Stimulated activated CD8-positive, alpha-beta memory T cell treated with anti-CD3 and anti-CD28 coated beads, Interleukin-7, amount 100 ng/mL, for 4 hours (primary cell): ENCODE results near the gene SLC39A11.
"Not testable (repeated sequence)": the region's sequence is repeated elsewhere in the genome, so short reads cannot be mapped to it uniquely, and the experiment has no call there.

Experiments used
- DNase-seq, 2 donors: peaks; one replicate each; pipeline ENCODE4 v3.0.0-alpha.2; 2020; ENCODE audit warnings: low read depth in 2 of 2

The SLC39A11 gene

GRCh38 chr17:73107191-73107590 lies 14.7 kb upstream of the SLC39A11 start:
- DNase-seq = no peak

- DNase-seq = no peak
Observed at GRCh38 chr17:73105431-73105830, 12.9 kb upstream of the SLC39A11 start.

GRCh38 chr17:73104450-73104849 lies 12.0 kb upstream of the SLC39A11 start:
- DNase-seq = no peak

GRCh38 chr17:73103641-73104335 lies 11.3 kb upstream of the SLC39A11 start:
- DNase-seq = no peak

- no peak for DNase-seq
Observed at GRCh38 chr17:73101031-73101430, 8.5 kb upstream of the SLC39A11 start.

GRCh38 chr17:73100363-73100762 lies 7.9 kb upstream of the SLC39A11 start:
- no peak for DNase-seq

- no peak for DNase-seq
Observed at GRCh38 chr17:73099511-73099910, 7.0 kb upstream of the SLC39A11 start.

GRCh38 chr17:73098919-73099318 lies 6.4 kb upstream of the SLC39A11 start:
- no peak for DNase-seq

GRCh38 chr17:73097973-73098765 lies 5.7 kb upstream of the SLC39A11 start:
- DNase-seq = not testable (repeated sequence)

- no peak for DNase-seq
Observed at GRCh38 chr17:73096866-73097265, 4.4 kb upstream of the SLC39A11 start.

- DNase-seq = no peak
Observed at GRCh38 chr17:73096211-73096610, 3.7 kb upstream of the SLC39A11 start.

- no peak for DNase-seq
Observed at GRCh38 chr17:73093286-73093685, 798 bp upstream of the SLC39A11 start.

GRCh38 chr17:73091770-73092522 lies 542 bp downstream of the SLC39A11 start:
- no peak for DNase-seq

GRCh38 chr17:73091410-73091769 lies 1.1 kb downstream of the SLC39A11 start:
- no peak for DNase-seq

GRCh38 chr17:73090396-73091202 lies 1.9 kb downstream of the SLC39A11 start:
- DNase-seq = no peak

GRCh38 chr17:73089322-73090317 lies 2.9 kb downstream of the SLC39A11 start:
- DNase-seq = no peak

GRCh38 chr17:73088561-73088960 lies 3.9 kb downstream of the SLC39A11 start:
- no peak for DNase-seq

GRCh38 chr17:73083432-73083831 lies 9.1 kb downstream of the SLC39A11 start:
- DNase-seq = no peak

GRCh38 chr17:73074566-73074965 lies 17.9 kb downstream of the SLC39A11 start:
- DNase-seq = no peak

- DNase-seq = no peak
Observed at GRCh38 chr17:73072219-73072962, 20.1 kb downstream of the SLC39A11 start.
